ENCODE data around the gene PDE4D. TPM values are rescaled to one million over a fixed set of nuclear protein-coding genes. Genes with fewer than 3 reads are reported as not detected.
A peak's percentile ranks its signal among the peaks of the same experiment; 100 is the strongest.
"Not testable (repeated sequence)": the region's sequence is repeated elsewhere in the genome, so short reads cannot be mapped to it uniquely, and the experiment has no call there.

The PDE4D gene
- polyA plus RNA-seq, 1 donor = 23.1 TPM

DNA sequence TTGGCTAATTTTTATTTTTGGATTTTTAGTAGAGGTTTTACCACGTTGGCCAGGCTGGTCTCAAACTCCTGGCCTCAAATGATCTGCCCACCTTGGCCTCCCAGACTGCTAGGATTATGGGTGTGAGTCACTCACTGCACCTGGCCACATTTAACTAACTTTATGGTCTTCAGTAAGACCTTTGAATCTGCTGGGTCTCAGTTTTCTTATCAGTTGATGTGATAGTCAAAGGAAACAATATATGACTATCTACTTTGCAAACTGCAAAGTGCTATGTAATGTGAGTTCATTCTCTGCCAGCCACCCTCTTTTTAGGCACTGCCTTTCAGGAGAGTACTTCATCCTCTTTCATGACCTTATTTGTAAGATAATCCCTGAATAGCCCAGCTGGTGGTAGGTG lies 474.7 kb downstream of the PDE4D start:
- no peak for DNase-seq

GRCh38 chr5:59416451-59416850 lies 477.1 kb downstream of the PDE4D start:
- no peak for DNase-seq

DNA sequence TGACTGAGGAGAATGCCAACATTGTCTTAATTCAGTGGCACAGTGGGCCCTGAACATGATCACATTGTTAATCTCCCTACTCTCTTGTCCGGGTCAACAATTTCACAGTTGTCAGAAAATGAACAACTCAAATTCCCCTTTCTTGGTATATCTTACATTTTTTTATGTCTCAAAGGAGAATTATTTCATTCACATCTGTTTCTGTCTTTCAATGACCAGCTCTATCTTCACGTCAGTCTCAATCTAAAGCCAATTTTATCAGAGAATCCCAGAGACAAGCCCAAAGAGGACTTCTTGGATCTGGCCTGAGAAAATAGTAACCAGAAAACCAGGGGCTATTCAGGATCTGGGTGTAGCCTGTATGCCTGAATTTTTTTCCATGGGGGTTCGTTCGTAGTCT lies 477.5 kb downstream of the PDE4D start:
- no peak for DNase-seq

- DNase-seq = no peak
Observed at GRCh38 chr5:59412428-59412827, 481.1 kb downstream of the PDE4D start.

DNA sequence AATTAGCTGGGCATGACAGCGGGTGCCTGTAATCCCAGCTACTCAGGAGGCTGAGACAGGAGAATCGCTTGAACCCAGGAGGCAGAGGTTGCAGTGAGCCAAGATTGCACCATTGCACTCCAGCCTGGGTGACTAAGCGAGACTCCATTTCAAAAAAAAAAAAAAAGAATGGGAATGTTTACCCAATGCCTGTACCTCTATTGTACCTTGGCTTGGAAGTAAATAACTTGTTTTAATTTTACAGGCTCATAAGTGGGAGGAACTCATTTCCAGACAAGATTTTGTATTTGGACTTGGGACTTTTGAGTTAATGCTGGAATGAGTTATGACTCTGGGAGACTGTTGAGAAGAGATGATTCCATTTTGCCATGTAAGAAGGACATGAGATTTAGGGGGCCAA lies 484.5 kb downstream of the PDE4D start:
- not testable (repeated sequence) for DNase-seq

GRCh38 chr5:59407967-59408366 lies 485.6 kb downstream of the PDE4D start:
- DNase-seq = no peak

GRCh38 chr5:59401637-59402036 lies 491.9 kb downstream of the PDE4D start:
- no peak for DNase-seq

GRCh38 chr5:59394956-59395355 lies 498.6 kb downstream of the PDE4D start:
- DNase-seq = not testable (repeated sequence)

DNA sequence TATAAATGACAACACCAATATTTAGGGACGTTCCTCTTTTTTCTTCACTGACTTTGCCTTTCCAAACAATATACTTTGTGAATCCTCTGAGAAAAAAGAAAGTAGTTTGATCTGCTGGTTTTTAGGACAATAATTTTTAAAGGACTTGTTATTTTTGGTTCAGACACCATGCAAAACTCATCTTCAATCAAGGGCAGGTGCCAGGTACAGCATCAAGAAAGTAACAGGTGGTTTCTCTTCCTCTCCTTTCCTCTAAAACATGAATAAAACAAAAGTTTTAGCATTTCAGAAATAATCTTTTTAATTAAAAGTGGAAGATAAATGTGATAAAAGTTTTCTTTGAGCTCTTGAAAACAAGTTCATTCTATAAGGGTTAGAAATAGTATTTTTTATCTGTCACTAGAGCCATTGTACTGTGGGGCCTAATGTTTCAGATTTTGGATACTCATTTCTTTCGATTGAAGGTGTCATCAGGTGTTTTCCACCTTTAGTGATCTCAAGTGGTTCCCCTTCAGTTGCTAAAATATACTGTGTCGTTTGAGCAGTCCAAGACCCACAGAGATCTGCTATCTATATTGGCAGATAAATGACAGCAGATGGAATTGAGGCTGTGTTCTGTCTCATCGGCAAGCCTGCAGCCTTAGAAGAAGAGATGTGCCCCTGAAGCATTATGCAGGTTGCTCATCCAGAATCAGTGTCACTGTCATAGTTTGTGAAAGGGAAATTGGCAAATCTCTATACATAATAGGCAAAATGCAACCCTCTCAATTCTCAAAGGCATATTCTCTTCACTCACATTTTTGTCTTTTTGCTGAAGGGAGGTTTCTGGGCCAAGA lies 499.7 kb downstream of the PDE4D start:
- DNase-seq = no peak

GRCh38 chr5:59391576-59391975 lies 501.9 kb downstream of the PDE4D start:
- DNase-seq = no peak

GRCh38 chr5:59390989-59391388 lies 502.5 kb downstream of the PDE4D start:
- DNase-seq = no peak

- peak; percentile 46 for DNase-seq
Observed at GRCh38 chr5:59390074-59390659, 503.4 kb downstream of the PDE4D start.

GRCh38 chr5:59387127-59387526 lies 506.4 kb downstream of the PDE4D start:
- DNase-seq = no peak

DNA sequence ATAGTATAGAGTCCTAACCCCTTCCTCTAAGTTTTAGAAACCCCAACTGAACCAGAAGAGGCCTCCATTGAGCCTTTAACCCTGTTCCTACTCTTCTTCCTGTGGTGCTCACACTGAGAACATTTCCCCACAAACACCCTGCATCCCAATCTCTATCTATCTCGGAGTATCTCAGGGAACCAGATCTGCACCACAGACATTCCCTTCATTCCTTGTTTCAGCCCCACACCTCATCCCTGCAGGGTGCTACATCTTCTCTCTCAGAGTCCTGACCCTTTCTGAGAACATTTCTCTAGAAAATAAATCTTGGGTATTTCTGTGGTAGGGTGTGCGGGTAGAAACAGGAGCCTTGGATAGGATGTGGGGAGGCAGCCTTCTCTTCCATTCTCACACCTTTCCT lies 507.8 kb downstream of the PDE4D start:
- no peak for DNase-seq

DNA sequence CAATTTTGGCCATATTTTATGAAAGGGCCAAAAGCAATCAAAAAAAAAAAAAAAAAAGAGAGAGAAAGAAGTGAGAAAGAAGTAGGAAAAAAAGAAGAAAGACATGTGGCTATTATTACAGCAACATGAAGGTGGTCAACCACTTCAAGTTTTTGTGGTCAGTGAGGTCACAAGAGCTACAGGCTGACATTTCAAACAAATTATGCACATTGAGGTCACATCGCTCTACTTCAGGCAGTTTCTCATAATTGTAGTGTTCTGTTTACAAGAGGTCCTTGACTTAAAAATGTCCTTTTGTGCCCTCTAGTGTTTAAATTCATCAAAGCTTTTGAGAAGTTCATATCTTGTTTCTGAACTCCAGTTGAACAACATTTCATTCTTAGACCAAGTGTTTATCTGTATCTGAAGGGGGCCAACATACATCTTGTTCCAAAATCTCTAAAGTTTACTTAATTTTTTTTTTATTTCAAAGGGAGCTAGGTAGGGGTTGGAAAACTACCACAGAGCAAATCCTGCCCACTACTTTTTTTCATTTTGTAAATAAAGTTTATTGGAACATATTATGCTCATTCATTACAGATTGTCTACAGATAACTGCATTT lies 513.1 kb downstream of the PDE4D start:
- DNase-seq = peak; percentile 64

GRCh38 chr5:59374036-59374435 lies 519.5 kb downstream of the PDE4D start:
- not testable (repeated sequence) for DNase-seq

DNA sequence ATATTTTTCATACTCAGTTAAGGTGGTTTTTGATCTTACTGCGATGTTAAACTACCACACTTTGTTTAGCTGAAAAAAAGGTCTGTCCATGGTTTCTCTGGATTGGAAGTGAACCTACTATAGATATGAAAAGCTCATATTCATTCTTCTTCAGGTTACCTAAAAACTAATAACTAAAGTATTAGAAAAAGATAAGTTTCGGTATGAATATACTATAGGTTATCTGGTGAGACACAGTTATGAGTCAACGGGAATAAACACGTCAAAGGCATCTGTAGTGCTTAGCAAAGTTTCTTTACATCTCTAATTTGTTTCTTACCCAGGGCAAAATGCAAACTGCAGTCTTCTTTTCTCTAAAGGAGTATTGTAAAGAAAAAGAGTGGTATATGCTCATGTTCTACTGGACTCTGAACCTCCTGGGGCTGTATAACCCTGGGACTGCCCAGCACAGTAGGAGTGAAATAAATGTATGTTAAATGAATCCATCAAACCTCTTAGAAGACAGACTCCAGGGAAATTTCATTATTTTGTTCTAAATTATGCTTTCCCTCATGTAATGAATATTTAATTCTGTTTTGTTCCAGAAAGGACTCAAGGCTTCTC lies 521.9 kb downstream of the PDE4D start:
- DNase-seq = no peak

DNA sequence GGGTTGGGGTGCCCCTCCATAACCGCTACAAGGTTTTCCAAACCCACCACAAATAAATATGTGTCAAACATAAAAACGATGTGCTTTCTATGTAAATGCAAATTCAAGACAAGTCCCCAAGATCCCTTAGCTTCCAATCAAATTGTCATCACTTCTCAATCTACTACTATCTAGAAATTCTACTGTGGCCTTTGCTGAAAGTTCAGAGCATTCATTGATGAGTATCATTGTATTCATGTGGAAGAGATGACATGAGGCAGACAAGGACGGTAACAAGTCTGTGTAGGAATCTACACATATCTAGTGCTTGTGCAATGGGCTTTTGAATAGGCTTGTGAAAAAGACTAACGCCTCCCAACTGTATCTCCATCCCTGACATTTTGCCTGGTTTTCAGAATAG lies 524.6 kb downstream of the PDE4D start:
- no peak for DNase-seq

DNA sequence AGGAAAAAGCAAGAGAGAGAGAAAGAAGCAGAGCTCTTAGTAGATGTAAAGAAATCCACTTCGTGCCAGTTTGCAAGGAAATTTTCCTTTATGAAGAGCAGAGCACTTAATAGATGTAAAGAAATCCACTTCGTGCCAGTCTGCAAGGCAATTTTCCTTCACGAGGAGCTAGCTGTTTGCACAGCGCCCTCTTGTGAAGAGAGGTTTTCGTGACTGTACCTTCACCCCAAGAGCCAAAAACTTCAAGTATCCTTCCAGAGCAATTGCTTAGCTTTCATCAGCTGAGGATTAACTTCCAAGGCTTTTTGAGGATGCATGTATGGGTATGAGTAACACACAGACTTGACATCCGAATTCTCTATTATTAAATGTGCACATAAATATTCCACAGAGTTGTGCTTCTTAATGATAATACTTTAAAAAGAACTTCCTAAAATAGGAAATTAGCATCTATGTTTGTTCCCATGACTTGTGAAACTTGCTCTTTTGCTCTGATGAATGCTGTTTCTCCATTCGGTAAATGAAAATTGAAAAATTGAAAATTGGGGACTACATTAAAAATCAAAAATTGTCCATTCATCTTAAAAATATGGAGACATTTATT lies 525.6 kb downstream of the PDE4D start:
- peak; percentile 73 for DNase-seq

DNA sequence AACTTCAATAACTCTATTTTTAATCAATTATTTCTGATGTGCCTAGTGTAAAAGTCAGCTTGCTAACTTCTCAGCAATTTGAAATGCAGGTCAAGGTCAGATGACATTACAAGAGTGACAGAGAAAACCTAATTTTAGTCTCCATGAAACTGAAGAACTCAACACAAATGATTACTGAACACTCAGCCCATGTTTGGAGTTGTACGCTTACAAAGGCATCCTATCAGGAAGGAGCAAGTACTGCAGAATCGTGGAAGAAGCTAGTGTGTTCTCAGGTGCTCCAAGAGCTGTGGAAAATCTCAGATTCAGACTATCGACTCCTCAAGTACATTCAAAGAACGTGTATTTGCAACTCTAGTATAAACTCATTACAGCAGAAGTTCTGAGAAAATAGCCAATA lies 526.7 kb downstream of the PDE4D start:
- DNase-seq = no peak

DNA sequence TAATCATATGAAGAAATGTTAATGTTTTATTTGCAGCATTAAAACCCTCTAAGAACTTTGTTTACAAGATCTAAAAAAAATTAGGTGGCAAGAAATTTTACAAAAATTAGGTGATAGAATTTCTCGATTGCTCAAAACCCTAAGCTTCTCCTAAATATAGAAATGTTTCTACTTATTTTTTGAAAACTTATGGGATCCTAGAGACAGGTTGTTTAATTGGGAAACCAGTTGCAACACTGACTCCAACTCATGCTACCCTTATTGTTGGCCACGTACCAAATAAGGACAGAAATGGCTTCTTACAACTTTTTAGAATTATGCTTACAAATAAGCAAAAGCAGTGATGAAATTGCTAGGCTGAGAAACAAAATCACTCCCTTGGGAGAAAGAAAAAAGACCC lies 531.1 kb downstream of the PDE4D start:
- DNase-seq = no peak

DNA sequence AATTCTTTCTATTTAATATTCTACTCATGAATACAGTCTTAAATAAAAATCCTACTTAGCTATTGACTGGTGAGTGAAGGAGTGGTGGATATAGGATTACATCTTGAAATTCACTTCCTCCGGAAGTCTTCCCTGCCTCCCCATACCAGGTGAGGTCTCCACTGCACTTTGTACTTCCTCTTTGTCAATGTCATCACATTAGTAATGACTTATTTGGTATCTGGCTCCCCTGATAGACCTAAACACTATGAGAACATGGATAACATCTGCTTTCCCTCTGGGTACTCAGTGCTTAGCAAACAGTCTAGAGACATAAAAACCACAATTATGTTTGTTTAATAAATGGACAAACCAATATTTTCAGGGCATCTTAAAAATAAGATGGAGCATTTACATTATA lies 532.1 kb downstream of the PDE4D start:
- DNase-seq = no peak

GRCh38 chr5:59360130-59360555 lies 533.4 kb downstream of the PDE4D start:
- no peak for DNase-seq

All from left kidney (tissue), 2 donors.